ENCODE measurements around the gene KLHDC1.
"Not testable (repeated sequence)": the region's sequence is repeated elsewhere in the genome, so short reads cannot be mapped to it uniquely, and the experiment has no call there.

The KLHDC1 gene

GRCh38 chr14:49778421-49778820, 85.5 kb downstream of the KLHDC1 start:
- H3K4me2 ChIP-seq: no peak overlapping the region

GRCh38 chr14:49781040-49781439, 88.1 kb downstream of the KLHDC1 start:
- not testable (repeated sequence) for H3K9ac ChIP-seq; H3K36me3 ChIP-seq (ENCODE audit: insufficient read depth); H2AFZ ChIP-seq (ENCODE audit: low read depth); H3K4me1 ChIP-seq (ENCODE audit: low read depth, poor library complexity, severe bottlenecking); H3K27me3 ChIP-seq (ENCODE audit: insufficient read depth, low read depth); H3K4me2 ChIP-seq; H3K4me3 ChIP-seq (IDR thresholded peaks at IDR 0.05; ENCODE audit: insufficient read depth, low read depth, low read length); H4K20me1 ChIP-seq (ENCODE audit: insufficient read depth); H3K27ac ChIP-seq; H3K79me2 ChIP-seq (ENCODE audit: insufficient read depth, low read depth)

More at GRCh38 chr14:49778421-49778820, 85.5 kb downstream of the KLHDC1 start:
- Histone ChIP-seq H2AFZ (ENCODE audit: low read depth) (no peak overlapping the region), H3K4me1 (ENCODE audit: low read depth, poor library complexity, severe bottlenecking) (no peaks in the 10 kb centered on the region), H3K4me3 (IDR thresholded peaks at IDR 0.05; ENCODE audit: insufficient read depth, low read depth, low read length) (no peak overlapping the region), H3K79me2 (ENCODE audit: insufficient read depth, low read depth) (no peaks in the 10 kb centered on the region), H4K20me1 (ENCODE audit: insufficient read depth) (no peaks in the 10 kb centered on the region), H3K9ac (no peak overlapping the region), H3K36me3 (ENCODE audit: insufficient read depth) (no peaks in the 10 kb centered on the region), H3K27ac (no peak overlapping the region), H3K27me3 (ENCODE audit: insufficient read depth, low read depth) (no peaks in the 10 kb centered on the region)
- TF ChIP-seq, protein P1, sequence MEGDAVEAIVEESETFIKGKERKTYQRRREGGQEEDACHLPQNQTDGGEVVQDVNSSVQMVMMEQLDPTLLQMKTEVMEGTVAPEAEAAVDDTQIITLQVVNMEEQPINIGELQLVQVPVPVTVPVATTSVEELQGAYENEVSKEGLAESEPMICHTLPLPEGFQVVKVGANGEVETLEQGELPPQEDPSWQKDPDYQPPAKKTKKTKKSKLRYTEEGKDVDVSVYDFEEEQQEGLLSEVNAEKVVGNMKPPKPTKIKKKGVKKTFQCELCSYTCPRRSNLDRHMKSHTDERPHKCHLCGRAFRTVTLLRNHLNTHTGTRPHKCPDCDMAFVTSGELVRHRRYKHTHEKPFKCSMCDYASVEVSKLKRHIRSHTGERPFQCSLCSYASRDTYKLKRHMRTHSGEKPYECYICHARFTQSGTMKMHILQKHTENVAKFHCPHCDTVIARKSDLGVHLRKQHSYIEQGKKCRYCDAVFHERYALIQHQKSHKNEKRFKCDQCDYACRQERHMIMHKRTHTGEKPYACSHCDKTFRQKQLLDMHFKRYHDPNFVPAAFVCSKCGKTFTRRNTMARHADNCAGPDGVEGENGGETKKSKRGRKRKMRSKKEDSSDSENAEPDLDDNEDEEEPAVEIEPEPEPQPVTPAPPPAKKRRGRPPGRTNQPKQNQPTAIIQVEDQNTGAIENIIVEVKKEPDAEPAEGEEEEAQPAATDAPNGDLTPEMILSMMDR (conservative IDR thresholded peaks at IDR 0.05; ENCODE audit: low read depth, low read length): no peak

DNA sequence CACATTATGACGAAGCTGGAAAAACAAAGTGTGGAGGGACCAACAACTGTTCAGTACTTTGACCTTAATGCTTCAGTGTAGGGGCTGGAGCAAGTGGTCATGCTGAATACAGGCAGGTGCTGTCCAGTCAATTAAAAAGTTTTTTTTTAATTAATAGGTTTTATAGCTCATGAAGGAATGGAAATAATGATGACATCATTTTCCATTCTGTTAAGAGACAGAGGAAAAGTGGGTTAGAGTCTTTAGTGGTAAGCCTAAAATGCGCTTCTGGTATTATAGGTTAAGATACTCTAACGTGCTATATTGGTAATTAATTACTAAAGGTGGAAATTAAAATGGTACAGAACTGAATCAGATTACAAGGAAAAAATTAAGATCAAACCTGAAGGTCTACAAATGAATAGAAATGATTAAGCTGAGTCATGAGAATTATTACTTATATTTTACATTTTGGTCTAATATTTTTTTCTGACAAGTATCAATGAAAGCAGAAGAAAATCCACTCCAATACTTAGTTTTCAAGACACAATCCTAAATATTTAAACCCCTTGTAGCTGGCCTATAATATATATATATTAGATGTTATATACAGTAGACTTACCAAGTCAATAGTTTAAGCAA, 90.6 kb downstream of the KLHDC1 start:
- Histone ChIP-seq H2AFZ (ENCODE audit: low read depth) (no peak overlapping the region), H4K20me1 (ENCODE audit: insufficient read depth) (no peaks in the 10 kb centered on the region), H3K79me2 (ENCODE audit: insufficient read depth, low read depth) (no peaks in the 10 kb centered on the region), H3K4me3 (IDR thresholded peaks at IDR 0.05; ENCODE audit: insufficient read depth, low read depth, low read length) (no peak overlapping the region), H3K4me2 (no peak overlapping the region), H3K9ac (no peak overlapping the region), H3K36me3 (ENCODE audit: insufficient read depth) (peaks cover 7% of the 10 kb centered on the region; the same call in 1 of the 2 replicates), H3K4me1 (ENCODE audit: low read depth, poor library complexity, severe bottlenecking) (no peaks in the 10 kb centered on the region), H3K27me3 (ENCODE audit: insufficient read depth, low read depth) (no peaks in the 10 kb centered on the region), H3K27ac (no peak overlapping the region)
- TF ChIP-seq, protein P1 (conservative IDR thresholded peaks at IDR 0.05; ENCODE audit: low read depth, low read length): no peak

- Histone ChIP-seq H3K9ac (no peak overlapping the region), H3K4me3 (IDR thresholded peaks at IDR 0.05; ENCODE audit: insufficient read depth, low read depth, low read length) (no peak overlapping the region), H3K36me3 (ENCODE audit: insufficient read depth) (peaks cover 7% of the 10 kb centered on the region; the same call in 1 of the 2 replicates), H3K4me2 (no peak overlapping the region), H3K27ac (no peak overlapping the region), H3K79me2 (ENCODE audit: insufficient read depth, low read depth) (no peaks in the 10 kb centered on the region), H3K4me1 (ENCODE audit: low read depth, poor library complexity, severe bottlenecking) (no peaks in the 10 kb centered on the region), H4K20me1 (ENCODE audit: insufficient read depth) (no peaks in the 10 kb centered on the region), H2AFZ (ENCODE audit: low read depth) (no peak overlapping the region), H3K27me3 (ENCODE audit: insufficient read depth, low read depth) (no peaks in the 10 kb centered on the region)
- TF ChIP-seq, protein P1 (conservative IDR thresholded peaks at IDR 0.05; ENCODE audit: low read depth, low read length): no peak
Measured at GRCh38 chr14:49786315-49786714, 93.4 kb downstream of the KLHDC1 start.

DNA sequence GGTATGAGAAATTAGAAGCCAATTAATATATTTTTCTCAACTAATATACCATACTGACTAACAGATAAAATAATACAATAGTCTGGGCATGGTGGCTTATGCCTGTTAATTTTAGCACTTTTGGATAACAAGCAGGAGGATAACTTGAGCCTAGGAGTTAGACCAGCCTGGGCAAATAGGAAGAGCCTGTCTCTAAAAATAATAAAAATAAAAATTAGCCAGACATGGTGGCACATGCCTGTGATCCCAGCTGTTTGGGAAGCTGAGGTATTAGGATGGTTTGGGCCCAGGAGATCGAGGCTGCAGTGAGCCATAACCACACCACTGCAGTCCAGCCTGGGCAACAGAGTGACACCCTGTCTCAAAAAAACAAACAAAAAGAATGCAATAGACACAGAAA, 99.7 kb downstream of the KLHDC1 start:
- no peaks in the 10 kb centered on the region for H3K4me1 ChIP-seq (ENCODE audit: low read depth, poor library complexity, severe bottlenecking)
- H3K27ac ChIP-seq: no peak overlapping the region
- H3K36me3 ChIP-seq (ENCODE audit: insufficient read depth): no peaks in the 10 kb centered on the region; the same call in 1 of the 2 replicates
- H3K4me3 ChIP-seq (IDR thresholded peaks at IDR 0.05; ENCODE audit: insufficient read depth, low read depth, low read length): no peak overlapping the region
- no peaks in the 10 kb centered on the region for H4K20me1 ChIP-seq (ENCODE audit: insufficient read depth)
- no peaks in the 10 kb centered on the region for H3K27me3 ChIP-seq (ENCODE audit: insufficient read depth, low read depth)
- H2AFZ ChIP-seq (ENCODE audit: low read depth): no peak overlapping the region
- H3K9ac ChIP-seq: no peak overlapping the region
- H3K79me2 ChIP-seq (ENCODE audit: insufficient read depth, low read depth): no peaks in the 10 kb centered on the region
- H3K4me2 ChIP-seq: no peak overlapping the region
- TF ChIP-seq, protein P1 (conservative IDR thresholded peaks at IDR 0.05; ENCODE audit: low read depth, low read length): no peak

Data from KMS-11 (cell line).